Measurements from ENCODE around the gene PTPRG.

Gene PTPRG

GRCh38 chr3:61562721-61563312 lies 1.4 kb downstream of the PTPRG start:
- no peak for DNase-seq (ENCODE audit: low spot score)

- DNase-seq (ENCODE audit: low spot score), result no peak
These were observed 2.2 kb downstream of the PTPRG start for GRCh38 chr3:61563313-61564271.

- no peak for DNase-seq (ENCODE audit: low spot score)
These were observed 3.2 kb downstream of the PTPRG start for GRCh38 chr3:61564395-61565059.

- no peak for DNase-seq (ENCODE audit: low spot score)
These were observed 4.2 kb downstream of the PTPRG start for GRCh38 chr3:61565569-61565968.

GRCh38 chr3:61568127-61568526 lies 6.8 kb downstream of the PTPRG start:
- no peak for DNase-seq (ENCODE audit: low spot score)

- no peak for DNase-seq (ENCODE audit: low spot score)
These were observed 8.6 kb downstream of the PTPRG start for GRCh38 chr3:61569856-61570580.

DNA sequence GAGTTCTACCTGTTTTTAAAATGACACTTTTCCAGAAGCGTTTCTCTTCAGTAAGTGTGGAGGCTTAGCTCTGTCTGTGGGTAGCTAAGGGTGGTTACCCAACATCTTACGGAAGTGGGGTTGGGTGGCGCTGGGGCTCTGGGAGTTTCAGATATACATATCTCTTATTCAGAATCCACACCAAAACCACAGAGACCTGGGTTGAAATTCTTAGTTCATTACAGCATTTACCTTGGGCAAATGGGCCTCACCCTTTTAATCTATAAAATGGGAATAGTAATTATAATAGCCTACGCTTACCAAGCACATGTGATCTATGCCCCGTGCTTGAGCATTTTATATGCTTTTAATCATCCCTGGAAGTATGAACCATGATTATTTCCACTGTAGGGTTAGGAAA lies 9.4 kb downstream of the PTPRG start:
- DNase-seq (ENCODE audit: low spot score), result no peak

- no peak for DNase-seq (ENCODE audit: low spot score)
These were observed 10.4 kb downstream of the PTPRG start for GRCh38 chr3:61571516-61572336.

DNA sequence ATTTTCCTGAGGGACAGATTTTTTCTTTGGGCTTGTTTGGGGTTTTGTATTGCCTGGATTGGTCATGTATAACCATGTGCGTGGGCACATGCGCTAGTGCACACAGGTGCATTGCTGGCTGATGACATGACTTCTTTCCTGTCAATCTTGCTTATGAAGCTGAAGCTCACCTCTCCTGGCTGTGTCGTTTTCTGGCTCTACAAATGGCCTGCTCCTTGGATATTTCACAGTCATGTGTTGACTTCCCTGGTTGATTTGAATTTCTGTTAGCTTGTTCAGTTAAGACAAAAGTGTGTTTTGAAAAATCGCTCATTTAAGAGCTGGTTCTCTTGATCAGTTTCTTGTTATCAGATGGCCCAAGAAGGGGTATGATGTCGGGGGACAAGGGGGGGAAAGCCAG lies 11.5 kb downstream of the PTPRG start:
- no peak for DNase-seq (ENCODE audit: low spot score)

DNA sequence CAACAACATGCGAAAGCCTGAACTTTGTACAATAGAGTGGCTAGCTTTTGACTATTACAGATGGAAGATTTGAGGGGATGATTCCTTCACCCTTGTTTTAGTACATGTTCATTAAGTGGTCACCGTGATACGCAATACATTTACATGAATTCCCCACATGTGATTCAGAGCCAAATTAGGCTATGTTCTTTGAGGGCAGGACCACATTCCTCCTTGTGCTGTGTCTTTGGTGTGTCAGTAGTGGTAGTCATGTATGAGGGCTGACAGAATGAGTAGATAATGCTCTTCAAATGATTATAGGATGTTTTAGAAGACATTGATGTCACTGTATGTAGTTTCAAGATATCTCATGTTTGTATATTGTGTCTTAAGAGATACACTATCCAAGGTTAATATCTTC lies 12.1 kb downstream of the PTPRG start:
- no peak for DNase-seq (ENCODE audit: low spot score)

GRCh38 chr3:61574854-61575253 lies 13.5 kb downstream of the PTPRG start:
- no peak for DNase-seq (ENCODE audit: low spot score)

GRCh38 chr3:61575893-61576292 lies 14.5 kb downstream of the PTPRG start:
- DNase-seq (ENCODE audit: low spot score), result no peak

DNA sequence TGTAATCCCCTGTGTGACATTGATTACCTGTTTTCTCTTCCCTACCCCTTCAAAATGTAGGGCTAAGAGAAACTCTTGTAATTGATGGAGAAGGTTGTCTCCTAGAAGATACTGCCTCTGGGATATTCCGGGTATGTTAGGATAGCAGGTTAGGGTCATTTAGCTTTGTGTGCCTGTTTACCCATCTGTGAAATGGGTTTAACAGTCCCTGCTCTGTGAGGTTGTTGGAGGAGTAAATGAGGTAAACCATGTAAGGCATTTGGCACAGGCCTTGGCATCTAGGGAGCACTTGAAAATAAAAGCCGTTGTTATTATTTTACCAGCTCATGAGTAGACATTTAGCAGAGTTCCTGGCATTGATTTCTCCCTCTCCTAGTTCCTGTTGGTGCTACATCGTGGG lies 16.4 kb downstream of the PTPRG start:
- DNase-seq (ENCODE audit: low spot score), result no peak

DNA sequence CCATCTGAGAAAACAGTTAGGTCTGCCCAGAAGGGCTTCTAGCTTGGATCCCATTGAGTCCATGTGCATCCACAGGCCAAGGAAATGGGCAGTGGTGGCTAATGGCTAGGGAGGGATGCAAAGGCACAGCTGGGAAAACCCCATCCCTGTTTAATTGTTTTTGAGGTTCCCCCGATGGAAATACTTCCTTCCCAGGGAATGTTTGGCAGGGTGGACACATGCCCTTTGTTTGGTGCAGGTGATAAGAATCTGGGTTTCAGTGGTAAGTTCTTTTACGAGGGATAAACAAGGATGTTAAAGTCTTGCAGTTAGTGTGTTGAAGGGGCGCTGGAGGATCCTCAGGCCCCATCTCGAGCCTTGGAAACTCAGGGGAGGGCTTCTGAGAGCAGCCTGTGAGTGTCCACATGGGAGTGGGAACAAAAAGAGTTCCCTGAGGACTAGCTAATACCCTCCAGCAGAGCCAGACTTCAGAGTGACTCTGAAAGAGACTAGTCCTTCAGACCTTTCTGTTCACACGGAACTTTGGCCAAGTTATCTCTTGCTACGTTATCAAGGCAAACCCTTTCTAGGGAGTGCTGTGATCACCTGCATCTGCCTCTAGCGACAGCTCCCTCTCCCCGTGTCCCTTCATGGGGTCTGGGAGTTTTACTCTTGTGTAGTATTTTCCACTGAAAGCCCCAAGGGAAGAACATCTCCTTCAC lies 17.4 kb downstream of the PTPRG start:
- no peak for DNase-seq (ENCODE audit: low spot score)

DNA sequence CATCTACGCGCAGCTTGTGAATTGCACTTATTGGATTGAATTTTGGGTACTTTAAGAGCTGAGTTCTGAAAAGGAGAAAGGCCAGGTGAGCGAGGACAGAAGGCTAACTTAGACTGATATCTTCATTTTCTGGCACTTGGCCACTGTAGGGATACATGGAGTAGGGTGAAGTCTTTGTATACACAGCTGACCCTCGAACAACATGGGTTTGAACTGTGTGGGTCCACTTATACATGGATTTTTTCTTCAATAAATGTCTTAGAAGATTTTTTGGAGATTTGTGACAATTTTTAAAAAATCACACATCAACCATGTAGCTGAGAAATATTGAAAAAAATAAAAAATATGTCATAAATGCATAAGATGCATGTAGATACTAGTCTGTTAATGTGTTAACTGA lies 18.3 kb downstream of the PTPRG start:
- no peak for DNase-seq (ENCODE audit: low spot score)

GRCh38 chr3:61580982-61581643 lies 19.7 kb downstream of the PTPRG start:
- DNase-seq (ENCODE audit: low spot score), result no peak

DNA sequence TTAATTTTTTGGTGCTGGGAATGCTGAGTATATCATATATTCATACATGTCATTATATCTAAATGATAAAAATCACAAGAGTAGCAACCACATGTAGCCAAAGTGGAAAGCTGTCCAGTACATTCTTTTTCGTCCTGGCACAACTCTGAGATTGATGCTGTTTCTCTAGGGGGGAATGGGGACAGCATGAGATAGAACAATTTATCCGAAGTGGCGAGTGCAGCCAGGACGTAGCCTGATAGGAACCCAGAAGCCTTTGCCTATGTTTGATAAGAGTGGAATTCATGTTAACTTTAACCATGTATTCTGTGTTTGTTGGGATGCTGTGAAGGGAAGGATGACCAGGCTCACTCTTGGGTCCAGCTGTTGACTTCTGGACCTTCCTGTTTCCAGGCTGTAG lies 20.9 kb downstream of the PTPRG start:
- no peak for DNase-seq (ENCODE audit: low spot score)

- no peak for DNase-seq (ENCODE audit: low spot score)
These were observed 21.5 kb downstream of the PTPRG start for GRCh38 chr3:61582846-61583245.

DNA sequence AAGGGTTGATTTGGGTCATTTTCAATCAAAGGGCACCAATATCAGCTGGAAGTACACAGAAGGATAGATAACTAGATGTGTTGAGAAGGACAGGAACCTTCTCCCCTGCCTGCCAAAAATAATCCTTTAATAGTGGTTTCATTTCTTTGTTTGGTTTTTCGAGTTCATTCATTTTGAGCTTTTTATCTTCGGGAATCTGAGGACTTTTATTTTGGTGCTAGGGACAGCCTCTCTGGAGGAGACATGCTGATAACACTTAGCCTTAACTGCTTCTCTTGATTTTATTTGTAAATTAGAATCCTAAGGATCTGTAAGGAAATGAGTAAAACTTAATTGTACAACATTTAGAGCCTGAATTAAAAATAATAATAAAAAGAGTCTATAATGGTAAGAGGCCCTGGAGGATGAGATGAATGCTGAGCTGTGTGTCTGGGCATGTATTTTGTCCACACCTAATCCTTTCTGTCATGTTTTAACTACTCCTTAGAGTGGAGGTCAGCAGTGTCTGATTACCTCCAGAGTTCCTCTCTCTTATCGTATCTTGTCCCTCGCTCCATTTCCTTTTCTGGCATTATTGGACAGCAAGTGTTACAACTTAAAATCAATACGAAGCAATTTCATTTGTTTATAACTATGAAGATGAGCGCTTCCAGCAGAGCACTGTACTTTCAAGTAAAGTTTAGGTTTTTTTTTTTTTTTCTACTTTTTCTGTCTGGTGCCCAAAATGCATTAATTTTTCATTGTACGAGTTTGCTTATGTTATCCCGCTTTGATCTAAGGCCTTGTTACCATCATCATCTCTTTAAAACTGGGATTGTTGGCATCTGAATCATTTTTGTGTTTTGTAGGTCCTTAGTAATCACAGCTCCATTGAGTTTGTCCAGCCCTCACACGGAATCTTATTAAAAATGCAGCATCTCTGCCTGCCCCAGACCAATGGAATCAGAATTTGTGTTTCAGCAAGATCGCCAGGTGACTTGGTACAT lies 22.8 kb downstream of the PTPRG start:
- no peak for DNase-seq (ENCODE audit: low spot score)
